ENCODE measurements around the gene PRTFDC1.
"Not testable (repeated sequence)": the region's sequence is repeated elsewhere in the genome, so short reads cannot be mapped to it uniquely, and the experiment has no call there.

PRTFDC1 gene

GRCh38 chr10:24963521-24964041 is 11.2 kb upstream of the PRTFDC1 start:
- Histone ChIP-seq H3K4me3 (ENCODE audit: low read depth, low read length) (no peak overlapping the region), H3K27ac (ENCODE audit: low read depth, low read length) (no peak overlapping the region), H3K9me3 (ENCODE audit: control insufficient read depth, insufficient read depth, low read depth, low read length) (no peaks in the 10 kb centered on the region), H3K27me3 (ENCODE audit: control insufficient read depth, insufficient read depth, low read length) (no peaks in the 10 kb centered on the region), H3K4me1 (ENCODE audit: control insufficient read depth, insufficient read depth, low read length) (no peaks in the 10 kb centered on the region), H3K9ac (ENCODE audit: low read length) (no peak overlapping the region), H3K36me3 (ENCODE audit: control insufficient read depth, insufficient read depth, low read length) (no peaks in the 10 kb centered on the region)

GRCh38 chr10:24962995-24963394 is 10.6 kb upstream of the PRTFDC1 start:
- no peak overlapping the region for H3K4me3 ChIP-seq (ENCODE audit: low read depth, low read length)
- H3K27me3 ChIP-seq (ENCODE audit: control insufficient read depth, insufficient read depth, low read length), result no peaks in the 10 kb centered on the region
- H3K36me3 ChIP-seq (ENCODE audit: control insufficient read depth, insufficient read depth, low read length), result no peaks in the 10 kb centered on the region
- H3K4me1 ChIP-seq (ENCODE audit: control insufficient read depth, insufficient read depth, low read length), result no peaks in the 10 kb centered on the region
- no peak overlapping the region for H3K9ac ChIP-seq (ENCODE audit: low read length)
- H3K27ac ChIP-seq (ENCODE audit: low read depth, low read length), result no peak overlapping the region
- no peaks in the 10 kb centered on the region for H3K9me3 ChIP-seq (ENCODE audit: control insufficient read depth, insufficient read depth, low read depth, low read length)

- Histone ChIP-seq H3K27ac (ENCODE audit: low read depth, low read length) (no peak overlapping the region), H3K9ac (ENCODE audit: low read length) (no peak overlapping the region), H3K4me1 (ENCODE audit: control insufficient read depth, insufficient read depth, low read length) (no peaks in the 10 kb centered on the region), H3K27me3 (ENCODE audit: control insufficient read depth, insufficient read depth, low read length) (no peaks in the 10 kb centered on the region), H3K4me3 (ENCODE audit: low read depth, low read length) (no peak overlapping the region), H3K9me3 (ENCODE audit: control insufficient read depth, insufficient read depth, low read depth, low read length) (no peaks in the 10 kb centered on the region), H3K36me3 (ENCODE audit: control insufficient read depth, insufficient read depth, low read length) (no peaks in the 10 kb centered on the region)
Observed at GRCh38 chr10:24961582-24961981, 9.2 kb upstream of the PRTFDC1 start.

- Histone ChIP-seq H3K9me3 (ENCODE audit: control insufficient read depth, insufficient read depth, low read depth, low read length) (no peaks in the 10 kb centered on the region), H3K36me3 (ENCODE audit: control insufficient read depth, insufficient read depth, low read length) (no peaks in the 10 kb centered on the region), H3K27me3 (ENCODE audit: control insufficient read depth, insufficient read depth, low read length) (no peaks in the 10 kb centered on the region), H3K4me3 (ENCODE audit: low read depth, low read length) (no peak overlapping the region), H3K9ac (ENCODE audit: low read length) (no peak overlapping the region), H3K4me1 (ENCODE audit: control insufficient read depth, insufficient read depth, low read length) (no peaks in the 10 kb centered on the region), H3K27ac (ENCODE audit: low read depth, low read length) (no peak overlapping the region)
Observed at GRCh38 chr10:24959382-24959730, 7.0 kb upstream of the PRTFDC1 start.

- no peak overlapping the region for H3K4me3 ChIP-seq (ENCODE audit: low read depth, low read length)
- no peaks in the 10 kb centered on the region for H3K27me3 ChIP-seq (ENCODE audit: control insufficient read depth, insufficient read depth, low read length)
- H3K4me1 ChIP-seq (ENCODE audit: control insufficient read depth, insufficient read depth, low read length), result no peaks in the 10 kb centered on the region
- H3K36me3 ChIP-seq (ENCODE audit: control insufficient read depth, insufficient read depth, low read length), result no peaks in the 10 kb centered on the region
- H3K27ac ChIP-seq (ENCODE audit: low read depth, low read length), result no peak overlapping the region
- no peaks in the 10 kb centered on the region for H3K9me3 ChIP-seq (ENCODE audit: control insufficient read depth, insufficient read depth, low read depth, low read length)
- no peak overlapping the region for H3K9ac ChIP-seq (ENCODE audit: low read length)
Observed at GRCh38 chr10:24958721-24959381, 6.4 kb upstream of the PRTFDC1 start.

GRCh38 chr10:24958091-24958720 is 5.8 kb upstream of the PRTFDC1 start:
- H3K4me3 ChIP-seq (ENCODE audit: low read depth, low read length), result no peak overlapping the region
- H3K27me3 ChIP-seq (ENCODE audit: control insufficient read depth, insufficient read depth, low read length), result no peaks in the 10 kb centered on the region
- no peaks in the 10 kb centered on the region for H3K36me3 ChIP-seq (ENCODE audit: control insufficient read depth, insufficient read depth, low read length)
- H3K4me1 ChIP-seq (ENCODE audit: control insufficient read depth, insufficient read depth, low read length), result peaks cover 6% of the 10 kb centered on the region; the same call in 1 of the 2 replicates
- H3K9ac ChIP-seq (ENCODE audit: low read length), result no peak overlapping the region
- no peak overlapping the region for H3K27ac ChIP-seq (ENCODE audit: low read depth, low read length)
- no peaks in the 10 kb centered on the region for H3K9me3 ChIP-seq (ENCODE audit: control insufficient read depth, insufficient read depth, low read depth, low read length)

GRCh38 chr10:24957624-24958051 is 5.2 kb upstream of the PRTFDC1 start:
- not testable (repeated sequence) for H3K9ac ChIP-seq (ENCODE audit: low read length); H3K9me3 ChIP-seq (ENCODE audit: control insufficient read depth, insufficient read depth, low read depth, low read length); H3K36me3 ChIP-seq (ENCODE audit: control insufficient read depth, insufficient read depth, low read length); H3K27ac ChIP-seq (ENCODE audit: low read depth, low read length); H3K4me3 ChIP-seq (ENCODE audit: low read depth, low read length); H3K27me3 ChIP-seq (ENCODE audit: control insufficient read depth, insufficient read depth, low read length); H3K4me1 ChIP-seq (ENCODE audit: control insufficient read depth, insufficient read depth, low read length)

GRCh38 chr10:24953675-24954074 is 1.3 kb upstream of the PRTFDC1 start:
- Histone ChIP-seq H3K27ac (ENCODE audit: low read depth, low read length) (no peak overlapping the region), H3K27me3 (ENCODE audit: control insufficient read depth, insufficient read depth, low read length) (no peaks in the 10 kb centered on the region)

GRCh38 chr10:24952707-24953645 is 570 bp upstream of the PRTFDC1 start:
- Histone ChIP-seq H3K36me3 (ENCODE audit: control insufficient read depth, insufficient read depth, low read length) (no peaks in the 10 kb centered on the region), H3K27ac (ENCODE audit: low read depth, low read length) (peak overlapping the region; percentile 86; the same call in 1 of the 2 replicates), H3K4me3 (ENCODE audit: low read depth, low read length) (peak overlapping the region; percentile 86), H3K9ac (ENCODE audit: low read length) (peak overlapping the region; percentile 74), H3K27me3 (ENCODE audit: control insufficient read depth, insufficient read depth, low read length) (no peaks in the 10 kb centered on the region), H3K9me3 (ENCODE audit: control insufficient read depth, insufficient read depth, low read depth, low read length) (no peaks in the 10 kb centered on the region), H3K4me1 (ENCODE audit: control insufficient read depth, insufficient read depth, low read length) (peaks cover 20% of the 10 kb centered on the region)

More at GRCh38 chr10:24953675-24954074, 1.3 kb upstream of the PRTFDC1 start:
- H3K4me1 ChIP-seq (ENCODE audit: control insufficient read depth, insufficient read depth, low read length), result peaks cover 20% of the 10 kb centered on the region
- peak overlapping the region; percentile 86; the same call in 1 of the 2 replicates for H3K4me3 ChIP-seq (ENCODE audit: low read depth, low read length)
- H3K9ac ChIP-seq (ENCODE audit: low read length), result peak overlapping the region; percentile 74
- H3K36me3 ChIP-seq (ENCODE audit: control insufficient read depth, insufficient read depth, low read length), result no peaks in the 10 kb centered on the region
- no peaks in the 10 kb centered on the region for H3K9me3 ChIP-seq (ENCODE audit: control insufficient read depth, insufficient read depth, low read depth, low read length)

GRCh38 chr10:24951201-24952142 is 934 bp downstream of the PRTFDC1 start:
- peak overlapping the region; percentile 97 for H3K9ac ChIP-seq (ENCODE audit: low read length)
- peak overlapping the region; percentile 86 for H3K4me3 ChIP-seq (ENCODE audit: low read depth, low read length)
- no peaks in the 10 kb centered on the region for H3K9me3 ChIP-seq (ENCODE audit: control insufficient read depth, insufficient read depth, low read depth, low read length)
- no peaks in the 10 kb centered on the region for H3K27me3 ChIP-seq (ENCODE audit: control insufficient read depth, insufficient read depth, low read length)
- no peaks in the 10 kb centered on the region for H3K36me3 ChIP-seq (ENCODE audit: control insufficient read depth, insufficient read depth, low read length)
- peaks cover 20% of the 10 kb centered on the region for H3K4me1 ChIP-seq (ENCODE audit: control insufficient read depth, insufficient read depth, low read length)
- peak overlapping the region; percentile 86 for H3K27ac ChIP-seq (ENCODE audit: low read depth, low read length)

Data from HUES6 (cell line).